Suppressor macrophage treated with lipopolysaccharide for 1 hour (primary cell): ENCODE results near the gene CFAP119.

Experiments
- DNase-seq, 3 donors: peaks; one replicate each; pipeline ENCODE4 v3.0.0-alpha.2; 2020 to 2022

CFAP119 gene

GRCh38 chr16:30738984-30739951 lies 22.6 kb downstream of the CFAP119 start:
- no peak for DNase-seq

- DNase-seq, result no peak
Measured at GRCh38 chr16:30737794-30738648, 23.8 kb downstream of the CFAP119 start.

- DNase-seq, result no peak
Measured at GRCh38 chr16:30736995-30737793, 24.7 kb downstream of the CFAP119 start.

- DNase-seq, result no peak
Measured at GRCh38 chr16:30731411-30731810, 30.5 kb downstream of the CFAP119 start.

- DNase-seq, result peak; percentile 86 to 87 (median 87)
Measured at GRCh38 chr16:30728899-30729672, 32.8 kb downstream of the CFAP119 start.

GRCh38 chr16:30728321-30728720 lies 33.5 kb downstream of the CFAP119 start:
- DNase-seq, result no peak

- peak in 1 of 3 donors; percentile 11 for DNase-seq
Measured at GRCh38 chr16:30725418-30725792, 36.5 kb downstream of the CFAP119 start.

- DNase-seq, result peak; percentile 81 to 84 (median 83)
Measured at GRCh38 chr16:30724641-30725417, 37.0 kb downstream of the CFAP119 start.

GRCh38 chr16:30723725-30724355 lies 38.0 kb downstream of the CFAP119 start:
- DNase-seq, result no peak

GRCh38 chr16:30722916-30723315 lies 38.9 kb downstream of the CFAP119 start:
- no peak for DNase-seq

- DNase-seq, result no peak
Measured at GRCh38 chr16:30722443-30722842, 39.4 kb downstream of the CFAP119 start.

GRCh38 chr16:30721606-30722005 lies 40.3 kb downstream of the CFAP119 start:
- DNase-seq, result no peak

GRCh38 chr16:30721167-30721566 lies 40.7 kb downstream of the CFAP119 start:
- no peak for DNase-seq

GRCh38 chr16:30720694-30721093 lies 41.2 kb downstream of the CFAP119 start:
- no peak for DNase-seq

- DNase-seq, result no peak
Measured at GRCh38 chr16:30720086-30720485, 41.8 kb downstream of the CFAP119 start.

- peak; percentile 83 to 92 (median 89) for DNase-seq
Measured at GRCh38 chr16:30715750-30716445, 46.0 kb downstream of the CFAP119 start.

- no peak for DNase-seq
Measured at GRCh38 chr16:30711712-30712111, 50.1 kb downstream of the CFAP119 start.

- DNase-seq, result no peak
Measured at GRCh38 chr16:30710971-30711370, 50.9 kb downstream of the CFAP119 start.
